Esophagus squamous epithelium (tissue), 4 donors: Measurements from ENCODE around the gene SEMA5A.

Experiments used
- POLR2A ChIP-seq, 4 donors: fragments of 450-650 bp; IDR thresholded peaks; one replicate each; pipeline ENCODE4 v1.6.1; 2017; ENCODE audit warnings: antibody characterized with exemption in 4 of 4, mild to moderate bottlenecking in 4 of 4, moderate library complexity in 3 of 4
- TF ChIP-seq, protein P1 (sequence below), 6 experiments: fragments of 450-650 bp in 4 of 6; fragments of 200-600 bp in 2 of 6; sonication (generic) in 2 of 6; IDR thresholded peaks; one replicate each; pipeline ENCODE4 v1.5.1; 2016 to 2019; ENCODE audit warnings: antibody characterized with exemption in 6 of 6, mild to moderate bottlenecking in 4 of 6, moderate library complexity in 4 of 6

DNA sequence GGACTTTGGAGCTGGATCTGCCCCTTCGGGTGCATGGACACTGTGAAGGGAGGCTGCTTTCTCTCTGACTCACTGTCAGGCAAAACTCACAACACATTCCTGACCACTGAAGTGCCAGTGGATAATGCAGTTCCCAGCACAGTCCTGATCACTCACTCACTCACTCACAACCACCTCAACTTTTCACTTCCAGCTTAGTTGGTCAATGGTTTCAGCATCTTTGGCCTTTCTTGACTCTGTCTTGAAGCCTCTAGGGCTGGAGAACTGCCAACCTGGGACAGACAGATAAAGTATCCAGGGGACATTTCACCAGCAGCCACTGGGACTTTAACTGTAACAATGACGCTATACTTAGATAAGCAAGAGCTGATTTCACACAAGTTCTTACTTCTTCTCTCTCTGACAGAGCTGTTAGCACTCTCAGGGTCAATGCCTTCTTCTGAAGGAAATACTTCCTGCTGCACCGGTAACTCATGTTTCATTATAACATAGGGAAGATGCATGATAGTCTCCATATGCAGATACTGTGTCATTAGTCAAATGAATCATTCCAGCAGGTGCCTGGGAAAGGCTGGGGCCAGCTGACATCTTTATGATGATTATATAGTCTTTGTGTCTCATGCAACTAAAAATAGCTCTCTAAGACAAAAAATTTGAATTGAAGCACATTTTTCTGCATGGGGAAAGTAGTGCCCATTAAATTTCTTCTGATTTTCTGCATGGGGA, 499.0 kb downstream of the SEMA5A start:
- no peak for TF ChIP-seq POLR2A (IDR thresholded peaks at IDR 0.05)
- TF ChIP-seq, protein P1, sequence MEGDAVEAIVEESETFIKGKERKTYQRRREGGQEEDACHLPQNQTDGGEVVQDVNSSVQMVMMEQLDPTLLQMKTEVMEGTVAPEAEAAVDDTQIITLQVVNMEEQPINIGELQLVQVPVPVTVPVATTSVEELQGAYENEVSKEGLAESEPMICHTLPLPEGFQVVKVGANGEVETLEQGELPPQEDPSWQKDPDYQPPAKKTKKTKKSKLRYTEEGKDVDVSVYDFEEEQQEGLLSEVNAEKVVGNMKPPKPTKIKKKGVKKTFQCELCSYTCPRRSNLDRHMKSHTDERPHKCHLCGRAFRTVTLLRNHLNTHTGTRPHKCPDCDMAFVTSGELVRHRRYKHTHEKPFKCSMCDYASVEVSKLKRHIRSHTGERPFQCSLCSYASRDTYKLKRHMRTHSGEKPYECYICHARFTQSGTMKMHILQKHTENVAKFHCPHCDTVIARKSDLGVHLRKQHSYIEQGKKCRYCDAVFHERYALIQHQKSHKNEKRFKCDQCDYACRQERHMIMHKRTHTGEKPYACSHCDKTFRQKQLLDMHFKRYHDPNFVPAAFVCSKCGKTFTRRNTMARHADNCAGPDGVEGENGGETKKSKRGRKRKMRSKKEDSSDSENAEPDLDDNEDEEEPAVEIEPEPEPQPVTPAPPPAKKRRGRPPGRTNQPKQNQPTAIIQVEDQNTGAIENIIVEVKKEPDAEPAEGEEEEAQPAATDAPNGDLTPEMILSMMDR (IDR thresholded peaks at IDR 0.05): no peak
